ENCODE results near the gene DHRS7B.

DNA sequence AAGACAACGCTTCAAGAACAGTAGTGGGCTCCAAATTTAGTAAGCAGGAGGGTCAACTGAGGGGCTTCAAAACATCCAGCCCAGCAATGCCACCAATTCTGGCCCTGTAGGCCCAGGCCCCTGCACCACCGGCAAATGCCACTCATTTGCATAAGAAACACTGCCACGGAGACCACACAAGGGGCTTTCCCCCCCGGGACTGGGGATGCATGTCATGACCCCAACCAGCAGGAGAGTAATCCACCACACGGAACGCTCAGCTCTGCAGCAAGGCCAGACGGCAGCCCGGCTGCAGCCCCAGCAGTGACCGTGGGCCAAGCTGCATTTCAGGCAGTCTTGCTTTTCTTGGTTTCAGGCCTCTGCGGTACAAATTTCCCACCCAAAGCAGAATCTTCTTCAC is 73.1 kb downstream of the DHRS7B start:
- TF ChIP-seq, protein P1, sequence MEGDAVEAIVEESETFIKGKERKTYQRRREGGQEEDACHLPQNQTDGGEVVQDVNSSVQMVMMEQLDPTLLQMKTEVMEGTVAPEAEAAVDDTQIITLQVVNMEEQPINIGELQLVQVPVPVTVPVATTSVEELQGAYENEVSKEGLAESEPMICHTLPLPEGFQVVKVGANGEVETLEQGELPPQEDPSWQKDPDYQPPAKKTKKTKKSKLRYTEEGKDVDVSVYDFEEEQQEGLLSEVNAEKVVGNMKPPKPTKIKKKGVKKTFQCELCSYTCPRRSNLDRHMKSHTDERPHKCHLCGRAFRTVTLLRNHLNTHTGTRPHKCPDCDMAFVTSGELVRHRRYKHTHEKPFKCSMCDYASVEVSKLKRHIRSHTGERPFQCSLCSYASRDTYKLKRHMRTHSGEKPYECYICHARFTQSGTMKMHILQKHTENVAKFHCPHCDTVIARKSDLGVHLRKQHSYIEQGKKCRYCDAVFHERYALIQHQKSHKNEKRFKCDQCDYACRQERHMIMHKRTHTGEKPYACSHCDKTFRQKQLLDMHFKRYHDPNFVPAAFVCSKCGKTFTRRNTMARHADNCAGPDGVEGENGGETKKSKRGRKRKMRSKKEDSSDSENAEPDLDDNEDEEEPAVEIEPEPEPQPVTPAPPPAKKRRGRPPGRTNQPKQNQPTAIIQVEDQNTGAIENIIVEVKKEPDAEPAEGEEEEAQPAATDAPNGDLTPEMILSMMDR (conservative IDR thresholded peaks at IDR 0.05 in 1 of 2, IDR thresholded peaks at IDR 0.05 in 1 of 2; ENCODE audit: low read depth in 1 of 2, low read length in 2 of 2): no peak
- no peak for TF ChIP-seq EZH2 (IDR thresholded peaks at IDR 0.05; ENCODE audit: low read length, missing control alignments)
